Spleen (tissue), 11 donors: ENCODE results near the gene RNF31. TPM values are rescaled to one million over a fixed set of nuclear protein-coding genes. Genes with fewer than 3 reads are reported as not detected.

Experiments
- DNase-seq: peaks from one replicate; pipeline ENCODE4 v3.0.0-alpha.2; 2020
- H3K27ac ChIP-seq, 8 donors: fragments of 200-600 bp; sonication (generic) in 7 of 8; 1 replicate in 4 of 8; 2 replicates in 4 of 8; pipeline versions ENCODE4 v1.5.0 to v1.8.0; 2016 to 2021; ENCODE audit warnings: inconsistent platforms in 4 of 8, mild to moderate bottlenecking in 4 of 8, moderate library complexity in 1 of 8
- H3K27me3 ChIP-seq, 7 donors: fragments of 200-600 bp; sonication (generic) in 6 of 7; replicated peaks in 1 of 7; 1 replicate in 4 of 7; 2 replicates in 3 of 7; pipeline versions ENCODE4 v1.5.0 to v1.8.0; 2016 to 2021; ENCODE audit warnings: inconsistent platforms in 3 of 7, mild to moderate bottlenecking in 1 of 7
- H3K36me3 ChIP-seq, 6 donors: fragments of 200-600 bp; sonication (generic) in 5 of 6; 1 replicate in 4 of 6; 2 replicates in 2 of 6; pipeline versions ENCODE4 v1.5.0 to v1.8.0; 2016 to 2021; ENCODE audit warnings: inconsistent platforms in 2 of 6
- H3K4me1 ChIP-seq, 6 donors: fragments of 200-600 bp; sonication (generic) in 5 of 6; 1 replicate in 3 of 6; 2 replicates in 3 of 6; pipeline versions ENCODE4 v1.5.0 to v1.8.0; 2016 to 2021; ENCODE audit warnings: inconsistent platforms in 3 of 6
- H3K4me3 ChIP-seq, 8 donors: fragments of 200-600 bp; sonication (generic) in 7 of 8; 1 replicate in 4 of 8; 2 replicates in 4 of 8; pipeline versions ENCODE4 v1.5.0 to v1.8.0; 2016 to 2021; ENCODE audit warnings: inconsistent platforms in 4 of 8, mild to moderate bottlenecking in 4 of 8, moderate library complexity in 2 of 8
- H3K9me3 ChIP-seq, 8 donors: fragments of 200-600 bp; sonication (generic) in 7 of 8; 1 replicate in 4 of 8; 2 replicates in 4 of 8; pipeline versions ENCODE4 v1.5.0 to v1.8.0; 2016 to 2021; ENCODE audit warnings: inconsistent platforms in 4 of 8
- CTCF ChIP-seq, 11 experiments: fragments of 200-600 bp in 7 of 11; fragments of 450-650 bp in 4 of 11; sonication (generic) in 4 of 11; IDR thresholded peaks in 8 of 11; conservative IDR thresholded peaks in 3 of 11; 1 replicate in 7 of 11; 2 replicates in 4 of 11; pipeline versions ENCODE4 v1.4.0 to v1.8.0; 2016 to 2021; ENCODE audit warnings: antibody characterized with exemption in 11 of 11, inconsistent platforms in 4 of 11, mild to moderate bottlenecking in 1 of 11
- POLR2A ChIP-seq, 3 donors: fragments of 450-650 bp; IDR thresholded peaks; one replicate each; pipeline ENCODE4 v1.5.1; 2017; ENCODE audit warnings: antibody characterized with exemption in 3 of 3, mild to moderate bottlenecking in 1 of 3
- POLR2AphosphoS5 ChIP-seq, 3 donors: sonication (generic); formaldehyde crosslinking; IDR thresholded peaks; one replicate each; pipeline ENCODE4 v1.5.1; 2017; ENCODE audit warnings: antibody characterized with exemption in 3 of 3
- WGBS, 5 donors: extraction: QIAGEN DNeasy Blood & Tissue Kit in 3 of 5; methylation state at CpG; one replicate each; pipeline versions ENCODE4 v1.1.5 to v1.1.7; 2013 to 2018; 5-methylcytosine and 5-hydroxymethylcytosine counted together
- intact Hi-C: fragments of 100-400 bp; cut with DNase I; formaldehyde crosslinking; loops from one replicate; pipeline ENCODE4 v1.15.0; 2023; ENCODE audit warnings: low total_unique reads
- polyA plus RNA-seq, 3 donors: library from polyadenylated mRNA; stranded (reverse); fragments of 200-250 nt; gene quantifications; one replicate each; pipeline ENCODE4 v1.2.1, GENCODE V29; 2013
- total RNA-seq, 7 donors: library from RNA; depleted of rRNA in 3 of 7; stranded (reverse); fragments of >200 nt in 3 of 7; fragmentation: NEBNext Ultra II Directional in 4 of 7; extraction: Animal tissue kit (Norgen Biotek cat#: 25700) in 4 of 7; gene quantifications; one replicate each; pipeline versions ENCODE4 v1.1.0 to v1.2.1, GENCODE V29; 2016 to 2021
- donor health status: healthy with polysubstance abuse.
- donor health status: DM: no; HTN: no; CAD: no; lungs with moderate emphysema.
- donor health status: DM: no; HTN: no; CAD: no.
- donor health status: Bipolar disorder and iron deficiency.
- donor health status: healthy.
- donor health status: DM: no; HTN: no; CAD: no.
- donor health status: DM: yes; HTN: yes; CAD: no.

The RNF31 gene
- total and polyA plus RNA-seq, 10 donors: 56.5 to 148 (median 103) TPM

- no peak for TF ChIP-seq POLR2A (IDR thresholded peaks at IDR 0.05)
- peaks cover 25 to 76% (median 55%) of the 10 kb centered on the region in 6 donors for H3K4me1 ChIP-seq
- H3K27me3 ChIP-seq: no peaks in the 10 kb centered on the region
- H3K27ac ChIP-seq: peak overlapping the region; percentile 79 to 99 (median 96)
- no peaks in the 10 kb centered on the region for H3K9me3 ChIP-seq
- intact Hi-C loops: no loop called here
- DNase-seq: no peak
- 6 to 9% (median 8%) methylated on average over 18 to 29 of the region's 29 CpGs for WGBS, 5 donors
- H3K36me3 ChIP-seq: peaks cover 9 to 74% (median 59%) of the 10 kb centered on the region in 6 donors
- peak overlapping the region; percentile 76 to 99 (median 95) for H3K4me3 ChIP-seq
Measured at GRCh38 chr14:24147761-24148428, 597 bp downstream of the RNF31 start.

GRCh38 chr14:24149302-24149969 is 2.1 kb downstream of the RNF31 start:
- TF ChIP-seq CTCF (IDR thresholded peaks at IDR 0.05 in 8 of 11, conservative IDR thresholded peaks at IDR 0.05 in 3 of 11) (no peak), POLR2A (IDR thresholded peaks at IDR 0.05) (no peak), POLR2AphosphoS5 (IDR thresholded peaks at IDR 0.05) (no peak)
- no peaks in the 10 kb centered on the region for H3K27me3 ChIP-seq
- intact Hi-C loops: no loop called here
- H3K27ac ChIP-seq: no peak overlapping the region
- peaks cover 9 to 74% (median 62%) of the 10 kb centered on the region in 6 donors for H3K36me3 ChIP-seq
- no peak overlapping the region for H3K4me3 ChIP-seq
- 92 to 98% (median 95%) methylated on average over 3 of the region's 3 CpGs for WGBS, 5 donors
- no peaks in the 10 kb centered on the region for H3K9me3 ChIP-seq
- peaks cover 24 to 61% (median 48%) of the 10 kb centered on the region in 6 donors for H3K4me1 ChIP-seq
- DNase-seq: no peak

DNA sequence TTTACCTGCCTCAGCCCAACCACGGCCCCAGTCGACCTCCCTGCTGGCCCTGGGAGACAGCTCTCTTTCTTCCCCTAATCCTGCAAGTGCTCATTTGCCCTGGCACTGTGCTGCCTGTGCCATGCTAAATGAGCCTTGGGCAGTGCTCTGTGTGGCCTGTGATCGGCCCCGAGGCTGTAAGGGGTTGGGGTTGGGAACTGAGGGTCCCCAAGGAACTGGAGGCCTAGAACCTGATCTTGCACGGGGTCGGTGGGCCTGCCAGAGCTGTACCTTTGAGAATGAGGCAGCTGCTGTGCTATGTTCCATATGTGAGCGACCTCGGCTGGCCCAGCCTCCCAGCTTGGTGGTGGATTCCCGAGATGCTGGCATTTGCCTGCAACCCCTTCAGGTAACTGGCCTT is 2.8 kb downstream of the RNF31 start:
- Histone ChIP-seq H3K36me3 (peaks cover 9 to 74% (median 65%) of the 10 kb centered on the region in 6 donors), H3K4me3 (no peak overlapping the region), H3K27ac (no peak overlapping the region), H3K27me3 (no peaks in the 10 kb centered on the region), H3K4me1 (peaks cover 18 to 61% (median 43%) of the 10 kb centered on the region in 6 donors), H3K9me3 (no peaks in the 10 kb centered on the region)
- no peak for DNase-seq
- intact Hi-C loops: no loop called here
- TF ChIP-seq POLR2AphosphoS5 (IDR thresholded peaks at IDR 0.05) (no peak), CTCF (IDR thresholded peaks at IDR 0.05 in 8 of 11, conservative IDR thresholded peaks at IDR 0.05 in 3 of 11) (no peak), POLR2A (IDR thresholded peaks at IDR 0.05) (no peak)
- 95 to 98% (median 96%) methylated on average over 8 to 9 of the region's 9 CpGs for WGBS, 5 donors

DNA sequence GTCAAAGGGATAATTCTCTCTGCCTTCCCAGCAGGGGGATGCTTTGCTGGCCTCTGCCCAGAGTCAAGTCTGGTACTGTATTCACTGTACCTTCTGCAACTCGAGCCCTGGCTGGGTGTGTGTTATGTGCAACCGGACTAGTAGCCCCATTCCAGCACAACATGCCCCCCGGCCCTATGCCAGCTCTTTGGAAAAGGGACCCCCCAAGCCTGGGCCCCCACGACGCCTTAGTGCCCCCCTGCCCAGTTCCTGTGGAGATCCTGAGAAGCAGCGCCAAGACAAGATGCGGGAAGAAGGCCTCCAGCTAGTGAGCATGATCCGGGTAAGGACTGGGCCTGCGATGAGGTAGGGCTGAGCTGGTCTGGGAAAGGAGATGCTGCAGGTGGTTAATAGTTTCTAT is 3.3 kb downstream of the RNF31 start:
- H3K36me3 ChIP-seq: peaks cover 9 to 74% (median 70%) of the 10 kb centered on the region in 6 donors
- peak overlapping the region in 2 of 8 donors; percentile 18 to 36 for H3K27ac ChIP-seq
- TF ChIP-seq CTCF (IDR thresholded peaks at IDR 0.05 in 8 of 11, conservative IDR thresholded peaks at IDR 0.05 in 3 of 11) (no peak), POLR2A (IDR thresholded peaks at IDR 0.05) (no peak), POLR2AphosphoS5 (IDR thresholded peaks at IDR 0.05) (no peak)
- WGBS, 5 donors: 92 to 96% (median 95%) methylated on average over 9 of the region's 9 CpGs
- DNase-seq: no peak
- H3K27me3 ChIP-seq: no peaks in the 10 kb centered on the region
- H3K9me3 ChIP-seq: no peaks in the 10 kb centered on the region
- peaks cover 13 to 61% (median 41%) of the 10 kb centered on the region in 6 donors for H3K4me1 ChIP-seq
- no peak overlapping the region for H3K4me3 ChIP-seq
- intact Hi-C loops: no loop called here
